ENCODE data around the gene PRPH. TPM values are rescaled to one million over a fixed set of nuclear protein-coding genes. Genes with fewer than 3 reads are reported as not detected.
"Not testable (repeated sequence)": the region's sequence is repeated elsewhere in the genome, so short reads cannot be mapped to it uniquely, and the experiment has no call there.

Gene PRPH
- total RNA-seq, 6 experiments from 2014 or later = not detected

DNA sequence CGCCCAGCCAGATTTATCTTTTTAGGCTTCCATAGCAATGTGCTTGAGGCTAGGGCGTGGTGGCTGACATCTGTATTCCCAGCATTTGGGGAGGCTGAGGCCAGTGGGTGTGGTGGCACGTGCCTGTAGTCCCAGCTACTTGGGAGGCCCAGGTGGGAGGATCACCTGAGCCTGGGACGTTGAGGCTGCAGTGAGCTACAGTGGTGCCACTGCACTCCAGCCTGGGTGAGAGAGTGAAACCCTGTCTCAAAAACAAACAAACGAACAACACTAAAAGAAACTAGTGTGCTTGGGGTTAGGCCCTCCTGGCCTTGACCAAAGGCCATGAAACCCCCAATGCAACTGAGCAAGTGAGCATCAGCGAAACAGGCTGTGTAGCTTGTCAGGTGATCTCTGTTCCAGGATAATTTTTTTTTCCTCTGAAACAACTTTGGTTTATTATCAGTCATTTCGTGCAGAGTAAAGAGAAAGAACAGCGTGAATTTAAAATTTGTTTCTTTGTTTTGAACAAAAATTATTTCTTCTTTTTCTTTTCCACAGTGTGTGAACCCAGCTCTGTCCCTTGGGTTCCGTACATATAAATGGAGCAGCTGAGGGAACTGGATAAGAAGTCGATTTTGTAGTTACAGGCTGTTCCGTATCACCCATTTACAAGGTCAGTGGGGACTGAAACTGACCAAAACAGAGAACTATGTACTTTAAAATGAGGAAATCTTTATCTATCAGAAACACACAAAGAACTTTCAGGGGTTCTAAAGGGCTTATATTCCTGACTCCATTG is 38.9 kb upstream of the PRPH start:
- no peaks in the 10 kb centered on the region for H3K9me3 ChIP-seq
- DNase-seq (no peak), ATAC-seq (peak in 2 of 4 donors; percentile 31 to 43)
- H3K36me3 ChIP-seq = no peaks in the 10 kb centered on the region
- H3K4me1 ChIP-seq = no peaks in the 10 kb centered on the region
- WGBS (ENCODE audit: insufficient coverage, low coverage, low lambda C conversion rate, missing lambda C conversion rate) = 72% methylated on average over 9 of the region's 11 CpGs
- H3K4me3 ChIP-seq = no peak overlapping the region
- no peaks in the 10 kb centered on the region for H3K27me3 ChIP-seq
- H3K27ac ChIP-seq = no peak overlapping the region
- intact Hi-C loops (cut with DNase I) = no loop called here
- no peak for TF ChIP-seq POLR2A (IDR thresholded peaks at IDR 0.05)
- TF ChIP-seq, protein P1, sequence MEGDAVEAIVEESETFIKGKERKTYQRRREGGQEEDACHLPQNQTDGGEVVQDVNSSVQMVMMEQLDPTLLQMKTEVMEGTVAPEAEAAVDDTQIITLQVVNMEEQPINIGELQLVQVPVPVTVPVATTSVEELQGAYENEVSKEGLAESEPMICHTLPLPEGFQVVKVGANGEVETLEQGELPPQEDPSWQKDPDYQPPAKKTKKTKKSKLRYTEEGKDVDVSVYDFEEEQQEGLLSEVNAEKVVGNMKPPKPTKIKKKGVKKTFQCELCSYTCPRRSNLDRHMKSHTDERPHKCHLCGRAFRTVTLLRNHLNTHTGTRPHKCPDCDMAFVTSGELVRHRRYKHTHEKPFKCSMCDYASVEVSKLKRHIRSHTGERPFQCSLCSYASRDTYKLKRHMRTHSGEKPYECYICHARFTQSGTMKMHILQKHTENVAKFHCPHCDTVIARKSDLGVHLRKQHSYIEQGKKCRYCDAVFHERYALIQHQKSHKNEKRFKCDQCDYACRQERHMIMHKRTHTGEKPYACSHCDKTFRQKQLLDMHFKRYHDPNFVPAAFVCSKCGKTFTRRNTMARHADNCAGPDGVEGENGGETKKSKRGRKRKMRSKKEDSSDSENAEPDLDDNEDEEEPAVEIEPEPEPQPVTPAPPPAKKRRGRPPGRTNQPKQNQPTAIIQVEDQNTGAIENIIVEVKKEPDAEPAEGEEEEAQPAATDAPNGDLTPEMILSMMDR (IDR thresholded peaks at IDR 0.05) = no peak

DNA sequence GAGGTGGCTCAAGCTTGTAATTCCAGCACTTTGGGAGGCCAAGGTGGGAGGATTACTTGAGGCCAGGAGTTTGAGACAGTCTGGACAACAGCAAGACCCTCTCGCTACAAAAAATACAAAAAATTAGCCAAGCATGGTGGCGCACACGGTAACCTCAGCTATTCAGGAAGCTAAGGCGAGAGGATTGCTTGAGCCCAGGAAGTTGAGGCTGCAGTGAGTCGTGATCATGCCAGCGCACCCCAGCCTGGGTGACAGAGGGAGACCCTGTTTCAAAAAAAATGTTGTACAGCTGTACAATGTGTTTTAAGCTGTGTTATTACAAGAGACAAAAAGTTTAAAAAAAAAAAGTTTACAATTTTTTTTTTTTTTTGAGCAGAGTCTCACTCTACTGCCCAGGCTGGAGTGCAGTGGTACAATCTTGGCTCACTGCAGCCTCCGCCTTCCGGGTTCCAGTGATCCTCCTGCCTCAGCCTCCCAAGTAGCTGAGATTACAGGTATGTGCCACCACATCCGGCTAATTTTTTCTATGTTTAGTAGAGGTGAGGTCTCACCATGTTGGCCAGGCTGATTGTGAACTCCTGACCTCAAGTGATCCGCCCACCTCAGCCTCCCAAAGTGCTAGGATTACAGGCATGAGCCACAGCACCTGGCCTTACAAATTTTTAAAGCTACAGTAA is 37.3 kb upstream of the PRPH start:
- 85% methylated on average over 9 of the region's 10 CpGs for WGBS (ENCODE audit: insufficient coverage, low coverage, low lambda C conversion rate, missing lambda C conversion rate)
- H3K36me3 ChIP-seq; H3K27ac ChIP-seq; H3K9me3 ChIP-seq; H3K4me1 ChIP-seq; intact Hi-C loops (cut with DNase I); H3K27me3 ChIP-seq; ATAC-seq; H3K4me3 ChIP-seq; DNase-seq: not testable (repeated sequence)

DNA sequence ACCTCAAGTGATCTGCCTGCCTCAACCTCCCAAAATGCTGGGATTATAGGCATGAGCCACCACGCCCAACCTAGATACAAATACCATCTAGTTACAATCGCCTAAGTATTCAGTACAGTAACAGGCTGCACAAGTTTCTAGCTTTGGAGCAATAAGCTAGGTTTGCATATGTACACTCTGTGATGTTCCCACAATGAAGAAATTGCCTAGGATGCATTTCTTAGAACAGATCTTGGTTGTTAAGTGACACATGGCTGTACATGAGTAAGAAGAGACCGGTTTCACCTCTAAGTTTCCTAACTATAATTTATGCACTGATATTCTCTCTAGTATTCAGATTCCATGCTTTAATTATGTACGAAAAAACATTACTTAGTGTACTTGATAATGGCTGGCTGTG is 35.5 kb upstream of the PRPH start:
- Histone ChIP-seq H3K4me3 (no peak overlapping the region), H3K27ac (no peak overlapping the region), H3K27me3 (no peaks in the 10 kb centered on the region), H3K36me3 (no peaks in the 10 kb centered on the region), H3K4me1 (no peaks in the 10 kb centered on the region), H3K9me3 (no peaks in the 10 kb centered on the region)
- TF ChIP-seq, protein P1 (IDR thresholded peaks at IDR 0.05) = no peak
- no peak for TF ChIP-seq POLR2A (IDR thresholded peaks at IDR 0.05)
- 90% methylated on average over 4 of the region's 4 CpGs for WGBS (ENCODE audit: insufficient coverage, low coverage, low lambda C conversion rate, missing lambda C conversion rate)
- DNase-seq (no peak), ATAC-seq (no peak)
- intact Hi-C loops (cut with DNase I) = no loop called here

DNA sequence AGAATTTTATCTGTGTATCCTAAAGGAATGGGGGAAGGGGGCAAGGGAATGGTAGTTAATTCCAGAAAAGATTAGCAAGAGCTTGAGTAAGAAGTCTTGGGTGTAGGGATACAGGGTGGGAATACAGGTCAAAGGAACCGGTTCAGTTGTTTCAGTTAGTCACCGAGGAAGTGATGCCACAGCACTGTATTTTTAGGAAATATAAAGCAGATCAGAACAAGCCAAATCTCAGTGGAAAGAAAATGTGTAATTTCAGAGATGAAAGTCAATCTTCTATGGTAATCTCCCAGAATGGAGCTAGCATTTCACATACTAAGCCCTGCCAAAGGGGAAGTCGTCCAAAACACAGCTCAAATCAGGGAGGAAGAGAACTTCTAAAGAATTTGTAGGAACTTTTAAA is 34.8 kb upstream of the PRPH start:
- H3K27ac ChIP-seq = no peak overlapping the region
- H3K4me1 ChIP-seq = no peaks in the 10 kb centered on the region
- H3K9me3 ChIP-seq = no peaks in the 10 kb centered on the region
- 34% methylated on average over 3 of the region's 3 CpGs for WGBS (ENCODE audit: insufficient coverage, low coverage, low lambda C conversion rate, missing lambda C conversion rate)
- no peaks in the 10 kb centered on the region for H3K27me3 ChIP-seq
- ATAC-seq (no peak), DNase-seq (no peak)
- no peak overlapping the region for H3K4me3 ChIP-seq
- H3K36me3 ChIP-seq = no peaks in the 10 kb centered on the region
- intact Hi-C loops (cut with DNase I) = no loop called here
- TF ChIP-seq POLR2A (IDR thresholded peaks at IDR 0.05) = no peak
- TF ChIP-seq, protein P1 (IDR thresholded peaks at IDR 0.05) = no peak
